ENCODE results near the gene GSK3A.

GSK3A gene

DNA sequence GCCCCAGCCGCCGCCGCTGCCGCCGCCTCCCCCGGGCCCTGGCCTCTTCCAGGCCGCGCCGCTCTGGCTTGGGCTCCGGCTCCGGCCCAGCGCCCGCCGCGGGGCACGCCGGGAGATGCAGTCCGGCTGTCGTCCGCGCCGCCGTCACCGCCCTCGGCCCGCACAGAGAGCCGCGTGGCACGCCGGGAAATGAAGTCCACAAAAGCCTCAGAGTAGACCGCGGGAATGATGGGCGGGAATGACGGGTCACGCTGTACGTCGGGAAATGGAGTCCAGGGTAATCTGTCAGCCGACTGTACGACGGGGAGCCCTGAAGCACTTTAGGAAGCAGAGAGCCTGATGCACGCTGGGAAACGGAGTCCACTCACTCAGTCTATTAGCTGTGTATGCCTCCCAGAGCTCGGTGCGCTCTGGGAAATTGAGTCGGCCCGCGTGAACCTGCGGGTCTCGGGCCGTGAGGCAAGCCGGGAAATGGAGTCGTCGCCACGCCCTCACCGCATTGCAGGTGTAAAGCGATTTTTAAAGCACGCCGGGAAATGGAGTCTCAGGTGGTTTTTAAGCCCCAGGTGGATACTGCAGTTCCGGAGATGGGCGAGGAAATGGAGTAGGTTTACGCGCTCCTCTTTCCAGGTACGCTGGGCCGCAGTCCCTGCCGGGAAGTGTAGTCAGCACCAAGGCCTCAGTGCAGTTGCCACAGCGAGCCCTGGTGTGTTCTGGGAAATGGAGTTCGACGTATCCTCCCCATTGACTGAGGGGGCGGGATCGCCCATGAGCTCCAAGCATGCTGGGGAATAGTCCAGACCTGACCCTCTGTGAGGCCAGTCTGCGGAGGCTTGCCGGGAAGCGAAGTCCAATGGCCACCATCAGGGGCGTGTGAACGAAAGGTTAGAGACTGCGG is at the start of gene GSK3A:
GSK3A (minus strand) TSS at position 91 of the 898 bp plus-strand sequence. CDS start 137 bp downstream, outside the sequence.
- peak; percentile 100 for DNase-seq

DNA sequence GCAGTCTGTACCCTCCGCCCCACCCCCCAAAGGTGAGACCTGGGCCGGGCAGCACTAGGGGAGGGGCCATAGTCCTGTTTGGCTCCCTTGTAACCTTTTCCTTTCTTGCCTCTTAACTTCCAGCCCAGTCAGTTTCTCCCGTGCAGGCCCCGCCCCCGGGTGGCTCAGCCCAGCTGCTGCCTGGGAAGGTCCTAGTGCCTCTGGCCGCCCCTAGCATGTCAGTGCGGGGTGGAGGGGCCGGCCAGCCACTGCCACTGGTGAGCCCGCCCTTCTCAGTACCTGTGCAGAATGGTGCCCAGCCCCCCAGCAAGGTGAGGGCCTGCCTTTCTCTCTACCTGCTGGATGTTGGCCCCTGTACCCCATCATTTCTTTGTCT is 49.0 kb upstream of the GSK3A start:
- DNase-seq, result no peak

DNA sequence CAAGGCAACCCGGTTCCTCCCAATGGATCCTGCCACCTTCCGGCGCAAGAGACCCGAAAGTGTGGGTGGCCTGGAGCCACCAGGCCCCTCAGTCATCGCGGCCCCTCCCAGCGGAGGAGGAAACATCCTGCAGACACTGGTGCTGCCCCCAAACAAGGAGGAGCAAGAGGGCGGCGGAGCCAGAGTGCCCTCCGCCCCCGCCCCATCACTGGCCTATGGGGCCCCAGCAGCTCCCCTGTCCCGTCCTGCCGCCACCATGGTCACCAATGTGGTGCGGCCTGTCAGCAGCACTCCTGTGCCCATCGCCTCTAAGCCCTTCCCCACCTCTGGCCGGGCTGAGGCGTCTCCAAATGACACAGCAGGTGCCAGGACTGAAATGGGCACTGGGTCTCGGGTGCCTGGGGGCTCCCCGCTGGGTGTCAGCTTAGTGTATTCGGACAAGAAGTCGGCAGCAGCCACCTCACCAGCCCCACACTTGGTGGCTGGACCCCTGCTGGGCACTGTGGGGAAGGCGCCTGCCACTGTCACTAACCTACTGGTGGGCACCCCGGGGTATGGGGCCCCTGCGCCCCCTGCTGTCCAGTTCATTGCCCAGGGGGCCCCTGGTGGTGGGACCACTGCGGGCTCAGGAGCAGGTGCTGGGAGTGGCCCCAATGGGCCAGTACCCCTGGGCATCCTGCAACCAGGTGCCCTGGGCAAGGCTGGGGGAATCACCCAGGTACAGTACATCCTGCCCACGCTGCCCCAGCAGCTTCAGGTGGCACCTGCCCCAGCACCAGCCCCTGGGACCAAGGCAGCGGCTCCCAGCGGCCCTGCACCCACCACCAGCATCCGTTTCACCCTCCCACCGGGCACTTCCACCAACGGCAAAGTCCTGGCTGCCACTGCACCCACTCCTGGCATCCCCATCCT is 48.4 kb upstream of the GSK3A start:
- no peak for DNase-seq

DNA sequence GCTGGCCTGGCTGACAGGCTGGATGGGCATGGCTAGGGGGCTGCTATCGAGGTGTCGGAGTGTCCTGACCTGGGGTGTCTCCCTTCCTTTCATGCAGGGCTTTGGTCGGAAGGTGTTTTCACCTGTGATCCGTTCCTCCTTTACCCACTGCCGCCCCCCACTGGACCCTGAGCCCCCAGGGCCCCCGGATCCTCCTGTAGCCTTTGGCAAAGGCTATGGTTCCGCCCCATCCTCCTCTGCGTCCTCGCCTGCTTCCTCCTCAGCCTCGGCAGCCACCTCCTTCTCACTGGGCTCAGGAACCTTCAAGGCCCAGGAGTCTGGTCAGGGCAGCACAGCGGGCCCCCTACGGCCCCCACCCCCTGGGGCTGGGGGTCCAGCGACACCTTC is 47.7 kb upstream of the GSK3A start:
- no peak for DNase-seq

DNA sequence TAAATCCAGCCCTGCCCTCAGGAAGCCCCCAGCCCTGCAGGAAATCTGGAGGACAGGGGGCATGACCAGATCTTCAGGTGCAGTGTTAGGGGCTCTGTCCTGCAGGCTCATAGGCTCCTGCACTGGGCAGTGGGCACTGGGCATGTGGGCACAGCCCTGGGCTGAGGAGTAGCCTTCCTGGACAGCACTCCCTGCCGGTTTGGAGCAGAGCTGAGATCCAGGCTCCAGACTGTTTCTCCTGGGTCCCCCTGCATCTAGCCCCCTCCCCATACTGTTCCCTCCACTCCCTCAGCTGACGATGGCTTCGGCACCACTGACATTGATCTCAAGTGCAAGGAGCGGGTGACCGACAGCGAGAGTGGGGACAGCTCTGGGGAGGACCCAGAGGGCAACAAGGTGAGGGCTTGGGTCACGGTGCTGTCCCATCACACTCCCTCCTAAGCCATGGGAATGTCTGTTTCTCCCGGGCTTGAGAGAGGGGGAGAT is 47.2 kb upstream of the GSK3A start:
- no peak for DNase-seq

DNA sequence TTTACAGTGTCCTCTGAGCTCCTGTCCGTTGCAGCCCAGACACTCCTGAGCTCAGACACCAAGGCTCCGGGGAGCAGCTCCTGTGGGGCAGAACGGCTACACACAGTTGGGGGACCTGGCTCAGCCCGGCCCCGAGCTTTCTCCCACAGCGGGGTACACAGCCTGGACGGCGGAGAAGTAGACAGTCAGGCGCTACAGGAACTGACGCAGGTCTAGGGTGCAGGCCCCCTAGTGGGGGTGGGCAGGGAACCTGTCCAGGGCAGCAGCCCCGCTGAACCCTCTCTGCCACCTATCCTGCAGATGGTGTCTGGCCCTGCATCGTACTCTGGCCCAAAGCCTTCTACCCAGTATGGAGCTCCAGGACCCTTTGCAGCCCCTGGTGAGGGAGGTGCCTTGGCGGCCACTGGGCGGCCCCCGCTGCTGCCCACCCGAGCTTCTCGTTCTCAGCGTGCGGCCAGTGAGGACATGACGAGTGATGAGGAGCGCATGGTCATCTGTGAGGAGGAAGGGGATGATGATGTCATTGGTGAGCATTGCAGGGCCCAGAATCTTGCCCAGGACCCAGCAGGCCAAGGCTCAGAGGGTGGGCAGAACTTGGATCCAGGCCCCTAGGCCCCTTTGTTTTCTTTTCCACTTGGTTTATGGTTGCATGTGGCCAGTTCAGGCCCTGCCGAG is 46.6 kb upstream of the GSK3A start:
- no peak for DNase-seq

DNA sequence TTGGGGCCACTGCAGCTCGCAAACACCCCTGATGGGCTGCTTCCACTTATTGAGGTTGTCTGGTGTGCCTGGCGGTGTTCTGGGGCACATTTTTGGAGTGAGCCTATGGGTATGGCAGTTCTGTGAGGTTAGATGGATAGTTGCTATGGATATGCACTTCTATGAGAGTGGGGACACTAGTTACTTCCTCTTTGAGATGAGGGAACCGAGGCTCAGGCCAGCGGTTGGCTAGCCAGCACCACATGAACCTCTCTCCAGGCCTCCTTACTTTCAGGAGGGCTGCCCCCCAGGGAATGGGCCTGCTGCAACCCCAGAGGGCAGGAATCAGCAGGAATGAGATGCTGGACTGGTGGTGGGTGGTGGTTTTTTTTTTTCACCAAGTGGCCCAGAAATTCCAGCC is 46.0 kb upstream of the GSK3A start:
- no peak for DNase-seq

DNA sequence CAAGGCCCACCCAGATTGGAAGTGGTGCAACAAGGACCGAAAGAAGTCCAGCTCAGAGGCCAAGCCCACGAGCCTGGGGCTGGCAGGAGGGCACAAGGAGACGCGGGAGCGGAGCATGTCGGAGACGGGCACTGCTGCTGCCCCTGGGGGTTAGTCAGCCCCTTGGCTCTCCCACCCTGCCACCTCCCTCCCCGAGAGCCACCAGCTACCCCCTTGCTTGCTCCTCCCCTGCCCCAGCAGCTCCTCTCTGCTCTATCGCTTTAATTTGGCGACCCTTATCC is 45.4 kb upstream of the GSK3A start:
- no peak for DNase-seq

DNA sequence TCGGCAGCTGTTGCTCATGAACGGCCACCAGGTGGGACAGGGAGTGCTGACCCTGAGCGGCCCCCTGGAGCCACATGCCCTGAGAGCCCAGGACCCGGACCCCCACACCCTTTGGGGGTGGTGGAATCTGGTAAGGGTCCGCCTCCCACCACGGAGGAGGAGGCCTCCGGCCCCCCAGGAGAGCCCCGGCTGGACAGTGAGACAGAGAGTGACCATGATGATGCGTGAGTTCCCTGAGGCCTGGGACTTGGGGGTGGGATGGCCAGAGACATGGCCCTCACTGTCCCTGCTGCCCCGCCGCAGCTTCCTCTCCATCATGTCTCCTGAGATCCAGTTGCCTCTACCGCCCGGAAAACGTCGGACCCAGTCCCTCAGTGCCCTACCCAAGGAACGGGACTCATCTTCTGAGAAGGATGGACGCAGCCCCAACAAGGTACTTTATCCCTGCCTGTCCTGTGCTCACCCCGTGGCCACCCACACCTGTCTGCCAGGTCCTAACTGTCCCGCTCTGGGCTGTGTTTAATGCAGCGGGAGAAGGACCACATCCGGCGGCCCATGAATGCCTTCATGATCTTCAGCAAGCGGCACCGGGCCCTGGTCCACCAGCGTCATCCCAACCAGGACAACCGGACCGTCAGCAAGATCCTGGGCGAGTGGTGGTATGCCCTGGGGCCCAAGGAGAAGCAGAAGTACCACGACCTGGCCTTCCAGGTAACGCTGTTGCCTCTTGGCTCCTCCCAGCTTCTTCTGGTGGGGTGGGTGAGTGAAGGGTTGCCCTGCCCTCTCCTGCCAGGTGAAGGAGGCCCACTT is 44.8 kb upstream of the GSK3A start:
- DNase-seq, result no peak

DNA sequence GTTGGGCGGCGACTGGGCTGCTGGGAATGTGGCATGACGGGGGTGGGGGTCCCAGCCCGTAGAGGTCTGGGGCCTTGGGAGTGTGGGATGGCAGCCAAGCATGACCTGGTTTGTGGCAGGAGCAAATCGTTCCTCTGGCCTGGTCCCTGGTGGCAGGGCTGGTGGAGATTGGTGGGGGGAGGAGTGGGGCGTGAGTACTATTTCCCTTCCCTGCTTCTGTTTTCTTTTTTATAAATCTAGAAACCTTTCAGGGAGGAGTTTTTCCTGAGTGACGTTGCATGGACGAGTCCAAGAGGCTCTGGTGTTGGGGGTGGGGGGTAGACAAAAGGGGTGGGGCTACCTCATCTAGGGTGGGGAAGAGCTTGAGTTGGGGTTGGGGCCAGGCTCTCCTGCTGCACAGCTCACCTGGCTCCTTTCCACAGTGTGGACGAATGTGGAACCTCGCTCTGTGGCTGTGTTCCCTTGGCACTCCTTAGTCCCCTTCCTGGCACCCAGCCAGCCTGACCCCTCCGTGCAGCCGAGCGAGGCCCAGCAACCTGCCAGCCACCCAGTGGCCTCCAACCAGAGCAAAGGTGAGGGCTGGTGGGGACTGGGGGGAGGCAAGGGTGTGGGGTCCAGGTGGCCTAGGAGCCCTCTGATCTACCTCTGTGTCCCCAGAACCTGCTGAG is 44.1 kb upstream of the GSK3A start:
- DNase-seq, result no peak

DNA sequence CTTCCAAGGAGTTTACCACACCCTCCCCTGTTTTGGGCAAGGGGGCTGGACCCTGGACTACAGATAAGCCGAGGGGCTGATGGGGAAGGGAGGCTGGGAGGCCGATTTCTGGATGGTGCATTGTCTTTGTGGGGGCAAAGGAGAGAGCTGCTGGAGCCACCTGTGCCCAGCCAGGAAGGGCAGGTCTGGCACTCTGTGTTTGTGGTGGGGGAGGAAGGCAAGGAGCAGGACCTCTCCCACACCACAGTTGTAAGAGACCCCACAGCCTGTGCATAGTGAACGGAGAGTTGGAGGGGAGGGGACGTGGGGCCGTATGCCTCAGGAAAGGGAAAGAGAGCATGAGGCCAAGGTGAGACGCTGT is 43.6 kb upstream of the GSK3A start:
- DNase-seq, result no peak

DNA sequence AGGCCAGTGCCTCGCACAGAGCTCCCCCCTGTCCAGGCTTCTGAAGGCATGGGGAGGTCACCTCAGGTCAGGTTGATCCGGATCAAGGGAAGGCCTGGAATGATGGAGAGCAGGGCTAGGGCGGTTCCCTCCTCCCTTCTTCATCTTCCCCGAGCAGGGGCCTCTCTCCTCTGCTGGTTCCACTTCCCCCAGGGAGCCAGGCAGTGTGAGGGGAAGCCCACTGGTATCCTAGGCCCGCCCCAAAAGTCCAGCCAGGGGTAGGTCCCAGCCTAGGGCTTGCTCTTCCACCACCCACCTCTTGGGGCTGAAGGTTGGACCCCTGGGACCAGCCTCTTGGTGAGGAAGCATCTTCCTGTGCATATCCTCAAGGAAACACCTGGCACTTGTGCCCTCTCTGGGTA is 43.1 kb upstream of the GSK3A start:
- no peak for DNase-seq

DNA sequence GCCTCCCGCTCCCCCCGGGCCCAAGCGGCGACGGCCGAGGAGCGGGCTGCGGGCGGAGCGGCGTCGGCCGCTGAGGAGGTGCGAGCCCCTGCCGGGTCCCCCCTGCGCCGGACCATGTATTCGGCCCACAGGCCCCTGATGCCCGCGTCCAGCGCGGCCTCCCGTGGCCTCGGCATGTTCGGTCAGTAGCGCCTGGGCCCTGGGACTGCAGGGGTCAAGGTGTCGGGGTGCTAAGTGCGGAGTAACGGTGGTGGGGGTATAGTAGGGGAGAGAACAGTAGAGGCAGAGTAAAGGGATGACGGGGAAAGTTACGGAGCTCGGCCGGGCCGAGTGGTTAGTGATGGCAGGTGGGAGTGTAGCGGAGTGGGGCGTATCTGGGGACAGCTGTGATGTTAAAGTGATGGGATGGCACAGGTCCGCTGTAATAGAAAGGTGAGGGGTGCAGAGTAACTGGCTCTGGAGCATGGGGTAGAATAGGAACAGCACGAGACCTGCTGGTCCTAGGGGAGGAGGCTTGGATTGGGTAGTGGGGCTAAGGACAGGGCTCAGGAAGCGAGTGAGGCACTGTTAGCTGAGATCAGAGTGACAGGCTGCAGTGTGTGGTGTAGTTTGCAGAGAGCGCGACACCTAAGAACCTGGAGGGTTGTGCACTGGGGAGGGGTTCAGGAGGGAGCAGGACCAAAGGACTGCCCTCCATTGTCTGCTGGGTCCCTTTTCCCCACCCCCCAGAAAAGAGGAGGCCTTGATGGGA is 42.4 kb upstream of the GSK3A start:
- DNase-seq, result no peak

DNA sequence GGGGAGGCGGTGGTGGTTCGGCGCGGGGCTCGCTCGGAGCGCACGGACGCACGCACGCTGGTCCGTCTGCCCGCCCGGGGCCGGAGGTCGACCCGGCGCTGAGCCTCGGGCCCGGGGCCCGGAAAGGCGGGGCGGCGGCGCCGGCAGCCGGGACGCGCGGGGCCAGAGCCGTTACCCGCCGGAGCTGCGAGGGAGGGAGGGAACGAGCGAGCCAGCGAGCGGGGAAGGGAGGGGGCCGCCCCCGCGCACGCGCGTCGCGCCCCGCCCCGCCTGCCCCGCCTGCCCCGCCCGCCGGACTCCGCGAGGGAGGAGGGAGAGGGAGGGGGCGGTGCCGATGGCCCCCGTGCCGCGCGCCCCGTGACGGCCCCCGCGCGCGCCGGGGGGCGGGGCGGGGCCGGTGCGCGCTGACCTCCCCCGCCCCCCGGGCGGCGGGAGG is 41.7 kb upstream of the GSK3A start:
- peak; percentile 75 for DNase-seq

DNA sequence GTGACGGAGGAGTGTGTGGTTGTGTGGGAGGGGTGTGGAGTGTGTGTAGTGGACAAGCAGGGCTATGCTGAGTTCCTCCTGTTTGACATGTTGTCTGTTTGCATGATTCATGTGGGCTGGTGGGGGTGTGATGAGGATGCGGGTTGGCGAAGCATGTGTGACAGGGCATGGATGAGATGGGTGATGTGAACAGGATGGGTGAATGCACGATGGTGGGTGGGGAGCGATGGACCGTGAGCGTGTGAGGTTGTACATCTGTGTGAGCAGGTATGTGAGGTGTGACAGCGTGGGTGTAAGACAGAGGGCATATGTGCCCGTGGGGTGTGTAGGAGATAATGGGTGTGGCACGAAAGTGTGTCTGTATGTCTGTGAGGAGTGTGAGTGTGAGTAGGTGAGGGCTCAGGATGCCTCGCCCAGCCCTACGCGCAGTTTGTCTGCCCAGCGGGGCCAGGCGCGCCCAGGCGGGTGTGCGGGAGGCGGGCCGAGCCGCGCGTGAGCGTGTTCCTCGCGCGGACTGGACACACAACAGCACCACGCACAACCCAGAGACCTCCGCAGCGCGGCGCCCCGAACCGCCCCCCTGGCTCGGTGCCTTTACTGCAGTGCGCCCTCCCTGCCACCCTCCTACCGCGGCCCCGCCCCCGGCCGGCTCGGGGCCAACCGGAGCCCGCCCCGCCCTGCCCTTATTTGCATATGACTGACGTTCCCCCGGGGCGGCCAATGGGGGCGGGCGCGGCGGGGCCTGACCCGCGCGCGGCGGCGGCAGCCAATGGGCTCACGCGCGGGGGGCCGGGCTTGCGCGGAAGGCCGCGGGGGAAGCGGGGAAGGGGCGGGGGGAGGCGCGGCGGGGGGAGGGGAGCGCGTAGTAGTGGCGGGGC is 41.0 kb upstream of the GSK3A start:
- peak; percentile 84 for DNase-seq

DNA sequence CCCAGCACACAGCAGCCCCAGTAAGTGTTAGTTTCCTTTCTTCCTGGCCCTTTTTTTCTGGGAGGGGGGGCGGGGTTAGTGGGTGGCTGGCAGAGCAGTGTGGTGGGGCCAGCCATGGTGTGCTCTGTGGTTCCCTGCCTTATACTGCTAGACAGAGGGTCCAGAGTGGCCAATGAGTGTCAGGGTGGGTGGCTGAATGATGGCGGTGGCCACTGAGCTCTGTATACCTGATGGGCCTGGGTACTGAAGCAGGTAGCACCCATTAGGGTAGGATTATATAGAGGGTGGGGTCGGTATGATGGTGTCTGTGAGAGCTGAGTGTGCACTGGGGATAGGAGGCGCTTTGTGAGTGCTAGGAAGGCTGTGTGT is 40.4 kb upstream of the GSK3A start:
- DNase-seq, result no peak

DNA sequence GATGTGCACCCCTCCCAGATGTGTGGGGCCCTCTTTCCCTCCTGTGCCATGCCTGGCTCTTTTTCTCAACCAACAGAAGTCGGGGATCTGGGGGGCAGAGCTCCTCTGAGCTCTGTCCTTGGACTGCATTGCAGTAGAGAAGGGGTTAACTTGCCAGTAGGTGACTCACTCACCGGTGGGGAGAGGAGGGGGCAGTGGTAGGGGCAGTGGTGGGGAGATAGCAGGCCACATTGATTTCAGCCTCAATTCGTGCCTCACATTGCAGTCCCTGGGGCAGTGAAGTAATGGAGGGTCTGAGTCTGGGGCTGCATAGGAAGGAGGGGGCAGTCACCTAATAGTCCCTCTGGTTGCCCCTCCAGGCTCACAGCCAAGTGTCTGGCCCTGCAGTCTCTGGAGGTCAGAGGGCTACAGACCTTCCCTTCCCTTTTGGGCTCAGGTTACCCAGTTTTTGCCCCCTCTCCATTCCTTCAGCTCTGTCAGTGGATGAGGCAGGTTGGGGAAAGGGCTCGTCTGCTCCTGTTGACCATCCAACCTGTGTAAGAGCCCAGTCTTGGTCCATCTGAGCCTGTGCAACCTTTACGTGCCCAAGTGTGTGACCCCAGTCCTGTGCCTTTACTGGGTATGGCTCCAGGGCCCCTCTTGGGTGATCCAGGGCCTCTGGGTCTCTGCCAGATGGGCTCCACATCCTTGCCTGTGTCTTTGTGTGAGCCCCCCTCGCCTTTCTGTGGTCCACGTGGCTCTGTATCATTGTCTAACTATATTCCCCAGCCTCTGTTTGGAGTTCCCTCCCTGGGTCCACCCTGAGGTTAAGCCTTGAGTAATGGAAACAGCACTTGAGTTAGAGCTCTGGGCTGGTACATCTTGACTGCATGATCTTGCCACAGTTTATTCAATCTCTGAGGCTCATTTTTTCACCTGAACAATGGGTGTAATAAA is 39.7 kb upstream of the GSK3A start:
- DNase-seq, result no peak

DNA sequence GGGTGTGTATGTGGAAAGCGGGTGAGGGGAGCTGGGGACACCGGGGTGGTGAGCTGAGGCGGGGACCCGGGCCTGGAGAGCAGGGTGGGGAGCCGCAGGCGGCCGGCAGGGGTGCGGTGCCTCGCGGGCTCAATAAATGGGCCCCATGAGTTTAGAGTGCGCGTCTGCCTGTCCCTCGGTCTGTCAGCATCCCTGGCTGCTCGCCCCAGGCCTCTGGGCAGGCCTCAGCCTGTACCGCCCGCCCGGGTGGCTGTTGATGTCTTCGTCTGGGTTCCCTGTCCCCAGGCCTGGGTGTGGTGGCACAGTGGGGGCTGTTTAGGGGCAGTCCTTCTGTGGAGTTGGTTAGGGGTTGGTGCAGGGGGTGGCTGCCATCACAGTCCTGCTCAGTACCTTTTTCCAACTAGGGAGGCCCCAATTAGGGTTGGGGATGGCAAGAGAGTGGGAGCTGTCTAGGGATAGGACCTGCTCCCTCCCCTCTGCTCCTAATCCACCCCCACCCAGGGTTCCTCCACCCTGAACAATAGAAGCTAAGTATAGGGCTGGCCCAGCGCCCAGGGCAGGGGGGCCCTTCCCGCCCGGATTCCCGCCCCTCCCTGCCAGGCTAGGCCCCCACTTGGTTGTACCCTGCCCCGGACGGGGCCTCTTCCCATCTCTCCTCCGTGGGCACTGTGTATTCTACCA is 38.9 kb upstream of the GSK3A start:
- peak; percentile 44 for DNase-seq

DNA sequence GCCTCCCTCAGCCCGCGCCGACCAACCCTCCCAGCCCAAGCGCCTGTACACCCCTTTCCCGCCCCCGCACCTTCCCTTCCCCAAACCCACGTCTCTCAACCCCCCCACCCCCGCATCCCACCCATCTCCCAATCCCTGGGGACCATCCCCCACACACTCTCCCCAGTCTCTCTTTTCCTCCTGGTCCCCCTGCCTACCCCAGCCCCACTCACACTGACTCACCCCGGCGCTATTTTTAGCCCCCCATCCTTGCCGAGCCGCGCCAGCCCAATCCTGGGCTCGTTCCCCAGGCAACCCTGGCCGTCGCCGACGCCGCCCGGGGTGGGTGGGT is 38.4 kb upstream of the GSK3A start:
- DNase-seq, result no peak

Measured in NCI-H526 treated with DMSO at 0.1 percent for 48 hours (cell line).